NB4 (cell line): Measurements from ENCODE around the gene TSPAN10.

Experiments used
- DNase-seq: peaks from one replicate; pipeline ENCODE4 v3.0.0; 2010; ENCODE audit warnings: low read depth
- H3K4me3 ChIP-seq: one replicate; pipeline ENCODE4 v1.5.1; 2011; ENCODE audit warnings: mild to moderate bottlenecking, low read depth, low read length, moderate library complexity
- CTCF ChIP-seq: IDR thresholded peaks from one replicate; pipeline ENCODE4 v1.5.1; 2012; ENCODE audit warnings: low read depth, low read length
- MAX ChIP-seq: IDR thresholded peaks from 2 replicates; pipeline ENCODE4 v1.6.1; 2011; ENCODE audit warnings: low read depth, low read length
- MYC ChIP-seq: IDR thresholded peaks from 2 replicates; pipeline ENCODE4 v1.6.1; 2011; ENCODE audit warnings: low read depth, low read length
- POLR2A ChIP-seq: IDR thresholded peaks from 2 replicates; pipeline ENCODE4 v1.6.1; 2011; ENCODE audit warnings: mild to moderate bottlenecking; ENCODE audit not compliant: insufficient read length; ENCODE audit errors: extremely low read depth

The TSPAN10 gene

GRCh38 chr17:81690549-81690948 lies 53.6 kb downstream of the TSPAN10 start:
- DNase-seq, result no peak
- no peak for TF ChIP-seq MYC
- no peak for TF ChIP-seq CTCF
- no peak for TF ChIP-seq MAX
- TF ChIP-seq POLR2A, result no peak
- no peak overlapping the region for H3K4me3 ChIP-seq

GRCh38 chr17:81691196-81691595 lies 54.2 kb downstream of the TSPAN10 start:
- no peak for DNase-seq
- TF ChIP-seq MAX, result no peak
- no peak overlapping the region for H3K4me3 ChIP-seq

GRCh38 chr17:81691608-81692007 lies 54.6 kb downstream of the TSPAN10 start:
- DNase-seq, result no peak
- H3K4me3 ChIP-seq, result no peak overlapping the region
- TF ChIP-seq POLR2A (no peak), CTCF (no peak), MYC (no peak), MAX (no peak)

- no peak for DNase-seq
- H3K4me3 ChIP-seq, result no peak overlapping the region
- no peak for TF ChIP-seq MYC
- TF ChIP-seq CTCF, result no peak
- no peak for TF ChIP-seq POLR2A
- no peak for TF ChIP-seq MAX
Observed at GRCh38 chr17:81693509-81694210, 56.7 kb downstream of the TSPAN10 start.

- TF ChIP-seq POLR2A, result no peak
- no peak for TF ChIP-seq MYC
- no peak for TF ChIP-seq CTCF
- no peak for TF ChIP-seq MAX
- H3K4me3 ChIP-seq, result no peak overlapping the region
- DNase-seq, result no peak
Observed at GRCh38 chr17:81694810-81695209, 57.8 kb downstream of the TSPAN10 start.

- H3K4me3 ChIP-seq, result no peak overlapping the region
- TF ChIP-seq MAX (no peak), POLR2A (no peak), CTCF (no peak), MYC (no peak)
- no peak for DNase-seq
Observed at GRCh38 chr17:81695211-81695610, 58.2 kb downstream of the TSPAN10 start.
